ENCODE data around the gene BMP6.

Gene BMP6

GRCh38 chr6:7725849-7726415, at the start of gene BMP6:
Gene BMP6 (plus strand): TSS chr6:7726099. CDS start chr6:7726956, 857 bp downstream.
- TF ChIP-seq CTCF (IDR thresholded peaks at IDR 0.05), result no peak

- TF ChIP-seq CTCF (IDR thresholded peaks at IDR 0.05), result no peak
Observed at GRCh38 chr6:7677229-7677628, 48.7 kb upstream of the BMP6 start.

- no peak for TF ChIP-seq CTCF (IDR thresholded peaks at IDR 0.05)
Observed at GRCh38 chr6:7680393-7681075, 45.4 kb upstream of the BMP6 start.

- no peak for TF ChIP-seq CTCF (IDR thresholded peaks at IDR 0.05)
Observed at GRCh38 chr6:7681449-7681848, 44.5 kb upstream of the BMP6 start.

- no peak for TF ChIP-seq CTCF (IDR thresholded peaks at IDR 0.05)
Observed at GRCh38 chr6:7684076-7684475, 41.8 kb upstream of the BMP6 start.

GRCh38 chr6:7684843-7685242, 41.1 kb upstream of the BMP6 start:
- TF ChIP-seq CTCF (IDR thresholded peaks at IDR 0.05), result no peak

GRCh38 chr6:7685276-7685675, 40.6 kb upstream of the BMP6 start:
- no peak for TF ChIP-seq CTCF (IDR thresholded peaks at IDR 0.05)

Measured in LNCAP (cell line).